Measurements from ENCODE around the gene ZNF460.

GRCh38 chr19:57288373-57288772 is 8.1 kb downstream of the ZNF460 start:
- no peak for TF ChIP-seq CTCF (IDR thresholded peaks at IDR 0.05)
- TF ChIP-seq POLR2A (IDR thresholded peaks at IDR 0.05), result no peak
